K562 (cell line): ENCODE measurements around the gene CNGA1. TPM values are rescaled to one million over a fixed set of nuclear protein-coding genes. Genes with fewer than 3 reads are reported as not detected.

ENCODE experiments used
- ATAC-seq: fragments of 200-7000 bp; cut with Tn5 transposase; 3 replicates; pipeline ENCODE4 v1.9.1; 2020; ENCODE audit warnings: moderate library complexity
- BruUV-seq: library from RNA; stranded (reverse); fragments of 400-500 nt; replicated peaks from 2 replicates; lab custom pipeline; 2021; lab: Mats Ljungman, UMichigan
- CTCF ChIA-PET: fragments of 300-600 bp; formaldehyde crosslinking; extraction: SDS; loops from one replicate; lab custom pipeline; 2021; ENCODE audit warnings: low intra/inter-chr PET ratio; lab: Yijun Ruan, JAX
- POLR2A ChIA-PET: fragments of 300-600, 350-650 bp; sonication (Branson Sonifier 250); formaldehyde crosslinking; extraction: SDS; loops from one replicate; lab custom pipeline; 2021; ENCODE audit warnings: antibody characterized with exemption, inconsistent platforms; lab: Yijun Ruan, JAX
- DNase-seq, 4 experiments: peaks; one replicate each; pipeline versions ENCODE4 v3.0.0 to v3.0.0-alpha.2; 2011 to 2018; ENCODE audit warnings: low spot score in 3 of 4, mixed read lengths in 3 of 4; ENCODE audit errors: extremely low read depth in 1 of 4
- FAIRE-seq: peaks from 2 replicates; lab custom pipeline; 2011; peaks lifted over from hg19 to GRCh38; lab: Jason Lieb, UNC
- H2AFZ ChIP-seq: 2 replicates; pipeline ENCODE4 v1.6.0; 2011; ENCODE audit warnings: low read depth, low read length, control low read depth, inconsistent platforms
- H3K27ac ChIP-seq: fragments of 200-600 bp; 3 replicates; pipeline ENCODE4 v1.8.0; 2011; ENCODE audit warnings: low read depth, mild to moderate bottlenecking, control low read depth, inconsistent platforms, low read length, moderate library complexity, mixed read lengths; ENCODE audit errors: extremely low read depth
- H3K27me3 ChIP-seq, 2 experiments: fragments of 300-600 bp in 1 of 2; 2 replicates in 1 of 2; 3 replicates in 1 of 2; pipeline versions ENCODE4 v1.6.0 to v1.8.0; 2011; ENCODE audit warnings: inconsistent platforms in 2 of 2, low read length in 2 of 2, mild to moderate bottlenecking in 1 of 2, mixed read lengths in 1 of 2, moderate library complexity in 1 of 2; ENCODE audit not compliant: control insufficient read depth in 2 of 2, insufficient read depth in 2 of 2
- H3K36me3 ChIP-seq: fragments of 300-600 bp; 3 replicates; pipeline ENCODE4 v1.8.0; 2011; ENCODE audit warnings: mild to moderate bottlenecking, low read length, inconsistent platforms; ENCODE audit not compliant: control insufficient read depth, insufficient read depth
- H3K4me1 ChIP-seq, 2 experiments: fragments of 200-600 bp in 1 of 2; replicated peaks in 1 of 2; 2 replicates in 1 of 2; 3 replicates in 1 of 2; pipeline versions ENCODE4 v1.5.1 to v1.8.0; 2011; ENCODE audit warnings: inconsistent platforms in 2 of 2, low read length in 2 of 2, mild to moderate bottlenecking in 1 of 2, mixed read lengths in 1 of 2, moderate library complexity in 1 of 2; ENCODE audit not compliant: control insufficient read depth in 2 of 2, insufficient read depth in 2 of 2
- H3K4me2 ChIP-seq: 2 replicates; pipeline ENCODE4 v1.6.1; 2011; ENCODE audit warnings: low read length, control low read depth, inconsistent platforms, mixed read lengths; ENCODE audit not compliant: insufficient read depth
- H3K4me3 ChIP-seq: fragments of 200-600 bp; sonication (generic), shearing (Covaris generic); 2 replicates; pipeline ENCODE4 v1.5.1; 2016; ENCODE audit warnings: control low read depth, inconsistent platforms
- H3K79me2 ChIP-seq: fragments of 200-600 bp; 3 replicates; pipeline ENCODE4 v1.8.0; 2011; ENCODE audit warnings: low read length, inconsistent platforms; ENCODE audit not compliant: control insufficient read depth, insufficient read depth
- H3K9ac ChIP-seq, 2 experiments: 2 replicates each; pipeline versions ENCODE4 v1.6.0 to v1.6.1; 2011; ENCODE audit warnings: low read depth in 2 of 2, low read length in 2 of 2, control low read depth in 1 of 2, inconsistent platforms in 1 of 2, mild to moderate bottlenecking in 1 of 2, mixed read lengths in 1 of 2; ENCODE audit not compliant: insufficient read depth in 1 of 2
- H3K9me1 ChIP-seq: one replicate; pipeline ENCODE4 v1.6.0; 2011; ENCODE audit warnings: inconsistent platforms, mild to moderate bottlenecking, low read length, moderate library complexity; ENCODE audit not compliant: control insufficient read depth, insufficient read depth
- H3K9me3 ChIP-seq: replicated peaks from 2 replicates; pipeline ENCODE4 v1.5.1; 2011; ENCODE audit warnings: low read depth, low read length, inconsistent platforms; ENCODE audit not compliant: control insufficient read depth, insufficient read depth
- H4K20me1 ChIP-seq: replicated peaks from 2 replicates; pipeline ENCODE4 v1.6.1; 2011; ENCODE audit warnings: low read length, inconsistent platforms, mixed read lengths; ENCODE audit not compliant: control insufficient read depth, insufficient read depth
- ATF4 ChIP-seq: fragments of 450-650 bp; formaldehyde crosslinking; IDR thresholded peaks from 2 replicates; pipeline ENCODE4 v1.4.0; 2022; ENCODE audit warnings: mild to moderate bottlenecking, moderate library complexity
- CBFA2T3 ChIP-seq: fragments of 450-650 bp; IDR thresholded peaks from 2 replicates; pipeline ENCODE4 v1.6.1; 2017
- FOSL1 ChIP-seq: fragments of 200-800 bp; sonication (Bioruptor generic); conservative IDR thresholded peaks from 2 replicates; pipeline ENCODE4 v1.6.1; 2016; ENCODE audit warnings: missing genetic modification characterization, missing compliant biosample characterization
- KDM2B ChIP-seq: fragments of 250-450 bp; sonication (Bioruptor Pico); IDR thresholded peaks from 2 replicates; pipeline ENCODE4 v1.8.0; 2021; ENCODE audit warnings: mild to moderate bottlenecking, moderate library complexity
- MAFK ChIP-seq: IDR thresholded peaks from 2 replicates; pipeline ENCODE4 v1.6.1; 2011; ENCODE audit warnings: low read length, improper control_type of control experiment
- NFIX ChIP-seq: fragments of 250-450 bp; sonication (Bioruptor Pico); IDR thresholded peaks from 2 replicates; pipeline ENCODE4 v1.4.0; 2020; ENCODE audit warnings: low read depth, mild to moderate bottlenecking, moderate library complexity
- PYGO2 ChIP-seq: fragments of 450-650 bp; IDR thresholded peaks from 2 replicates; pipeline ENCODE4 v1.6.1; 2016; ENCODE audit warnings: mild to moderate bottlenecking, missing genetic modification characterization, moderate library complexity, missing compliant biosample characterization
- SETDB1 ChIP-seq: IDR thresholded peaks from one replicate; pipeline ENCODE4 v1.6.1; 2012; ENCODE audit warnings: low read length, control low read depth, inconsistent platforms
- SNIP1 ChIP-seq: fragments of 450-650 bp; IDR thresholded peaks from 2 replicates; pipeline ENCODE4 v1.7.1; 2017; ENCODE audit warnings: low read depth, mild to moderate bottlenecking
- ZC3H11A ChIP-seq: IDR thresholded peaks from 2 replicates; pipeline ENCODE4 v1.6.1; 2012; ENCODE audit warnings: low read depth, low read length, improper control_type of control experiment
- ZFP1 ChIP-seq: fragments of 450-650 bp; formaldehyde crosslinking; IDR thresholded peaks from 2 replicates; pipeline ENCODE4 v1.4.0; 2020; ENCODE audit warnings: mild to moderate bottlenecking, mixed read lengths
- ZFX ChIP-seq: sonication (generic); formaldehyde crosslinking; IDR thresholded peaks from 2 replicates; pipeline ENCODE4 v1.8.0; 2022; ENCODE audit warnings: mild to moderate bottlenecking, missing genetic modification reagents, moderate library complexity
- ZNF124 ChIP-seq: sonication (generic); formaldehyde crosslinking; IDR thresholded peaks from 2 replicates; pipeline ENCODE4 v1.8.1; 2022; ENCODE audit warnings: missing genetic modification reagents
- ZNF140 ChIP-seq: fragments of 250-450 bp; sonication (Bioruptor Pico); IDR thresholded peaks from 2 replicates; pipeline ENCODE4 v1.8.0; 2021; ENCODE audit warnings: moderate library complexity, mild to moderate bottlenecking, inconsistent platforms
- ZNF239 ChIP-seq: fragments of 250-450 bp; sonication (Bioruptor Pico); IDR thresholded peaks from 2 replicates; pipeline ENCODE4 v1.4.0; 2020; ENCODE audit warnings: mild to moderate bottlenecking
- ZNF830 ChIP-seq: fragments of 250-450 bp; sonication (Bioruptor Pico); IDR thresholded peaks from 2 replicates; pipeline ENCODE4 v1.5.0; 2021; ENCODE audit warnings: mild to moderate bottlenecking
- WGBS: fragments of 100-300 bp; shearing (Covaris generic); methylation state at CpG from one replicate; pipeline ENCODE4 v1.1.6; 2016; ENCODE audit warnings: low coverage, mixed read lengths; ENCODE audit not compliant: insufficient coverage; ENCODE audit errors: missing lambda C conversion rate; 5-methylcytosine and 5-hydroxymethylcytosine counted together
- in situ Hi-C: fragments of 300-500 bp; cut with MboI; formaldehyde crosslinking; loops from 4 replicates; pipeline ENCODE4 v1.15.0; 2018; ENCODE audit warnings: inconsistent platforms, mixed read lengths
- intact Hi-C: fragments of 100-400 bp; cut with micrococcal nuclease; formaldehyde crosslinking; loops from 2 replicates; pipeline ENCODE4 v1.14.2; 2022
- polyA plus RNA-seq, 8 experiments: library from polyadenylated mRNA; depleted of rRNA in 4 of 8; stranded (reverse) in 5 of 8; unstranded in 3 of 8; fragments of >200 nt; fragmentation: Nextera tagmentation in 2 of 8; fragmentation: Illumina TruSeq in 1 of 8; extraction: Ambion mirVana in 2 of 8; extraction: Trizol in 1 of 8; gene quantifications; 2 replicates each; pipeline versions ENCODE4 v1.2.1 to v1.2.3, GENCODE V29; 2011 to 2014; ENCODE audit warnings: inconsistent platforms in 1 of 8, missing spikeins in 1 of 8
- total RNA-seq, 7 experiments: library from RNA; depleted of rRNA in 6 of 7; stranded (reverse); fragments of >200 nt in 6 of 7; fragmentation: Illumina TruSeq in 2 of 7; extraction: Trizol in 2 of 7; gene quantifications; 2 replicates each; pipeline versions ENCODE4 v1.2.1 to v1.2.3, GENCODE V29; 2011 to 2021; ENCODE audit warnings: low replicate concordance in 1 of 7
- TF ChIP-seq, protein P1 (sequence below): sonication (generic); formaldehyde crosslinking; IDR thresholded peaks from 2 replicates; pipeline ENCODE4 v1.8.0; 2022; ENCODE audit warnings: mild to moderate bottlenecking, missing genetic modification reagents
- TF ChIP-seq, protein P2 (sequence below), 3 experiments: fragments of 200-800 bp in 1 of 3; sonication (Bioruptor generic) in 1 of 3; sonication (generic) in 1 of 3; formaldehyde crosslinking in 1 of 3; IDR thresholded peaks; 2 replicates each; pipeline versions ENCODE4 v1.6.1 to v1.8.0; 2016 to 2022; ENCODE audit warnings: mild to moderate bottlenecking in 2 of 3, missing compliant biosample characterization in 2 of 3, missing genetic modification characterization in 2 of 3, missing genetic modification reagents in 1 of 3

Gene CNGA1
- total and polyA plus RNA-seq, 9 of the 15 experiments (the other 6 are each of a cell fraction or from before 2014, with no cell fraction given): 0.03 to 0.29 (median 0.04) TPM; not detected in 5

GRCh38 chr4:48037117-48037462 is 20.6 kb upstream of the CNGA1 start:
- DNase-seq (no peak), FAIRE-seq (no peak), ATAC-seq (no peak)
- ChIA-PET CTCF (no interaction called here), POLR2A (no interaction called here)
- H3K4me3 ChIP-seq: no peak overlapping the region
- H3K79me2 ChIP-seq: no peaks in the 10 kb centered on the region
- H3K9me3 ChIP-seq: no peaks in the 10 kb centered on the region
- H3K4me1 ChIP-seq: no peaks in the 10 kb centered on the region
- H3K9me1 ChIP-seq: no peaks in the 10 kb centered on the region
- TF ChIP-seq NFIX (CRISPR knock-in tag) (no peak), ATF4 (no peak), KDM2B (CRISPR knock-in tag) (no peak), SETDB1 (no peak), ZNF239 (CRISPR knock-in tag) (no peak), ZC3H11A (no peak), ZFP1 (no peak), FOSL1 (tag) (no peak), ZNF140 (no peak), PYGO2 (tag) (no peak), MAFK (no peak), CBFA2T3 (no peak), SNIP1 (no peak), ZNF830 (CRISPR knock-in tag) (no peak), ZFX (CRISPR knock-in tag) (no peak), ZNF124 (CRISPR knock-in tag) (no peak)
- TF ChIP-seq, protein P1, sequence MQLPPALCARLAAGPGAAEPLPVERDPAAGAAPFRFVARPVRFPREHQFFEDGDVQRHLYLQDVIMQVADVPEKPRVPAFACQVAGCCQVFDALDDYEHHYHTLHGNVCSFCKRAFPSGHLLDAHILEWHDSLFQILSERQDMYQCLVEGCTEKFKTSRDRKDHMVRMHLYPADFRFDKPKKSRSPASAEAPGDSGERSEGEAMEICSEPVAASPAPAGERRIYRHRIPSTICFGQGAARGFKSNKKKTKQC: no peak
- TF ChIP-seq, protein P2, sequence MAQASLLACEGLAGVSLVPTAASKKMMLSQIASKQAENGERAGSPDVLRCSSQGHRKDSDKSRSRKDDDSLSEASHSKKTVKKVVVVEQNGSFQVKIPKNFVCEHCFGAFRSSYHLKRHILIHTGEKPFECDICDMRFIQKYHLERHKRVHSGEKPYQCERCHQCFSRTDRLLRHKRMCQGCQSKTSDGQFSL (CRISPR knock-in tag; IDR thresholded peaks at IDR 0.05): no peak
- TF ChIP-seq, protein P2 (tag; IDR thresholded peaks at IDR 0.05): no peak
- no peak overlapping the region for H3K9ac ChIP-seq
- H3K27ac ChIP-seq: no peak overlapping the region
- no peak overlapping the region for H2AFZ ChIP-seq
- BruUV-seq: no TSS peak
- no peak overlapping the region for H3K4me2 ChIP-seq
- WGBS: 0% methylated on average over 2 of the region's 2 CpGs
- in situ Hi-C loops: no loop called here
- H3K27me3 ChIP-seq: peaks cover 3 to 7% of the 10 kb centered on the region in 2 experiments; a peak in 3 of 5 replicates
- intact Hi-C loops: no loop called here
- no peaks in the 10 kb centered on the region for H3K36me3 ChIP-seq
- no peaks in the 10 kb centered on the region for H4K20me1 ChIP-seq
